Breast epithelium (tissue), 3 donors: ENCODE results near the gene KDM6B.

Experiments used
- POLR2A ChIP-seq: fragments of 450-650 bp; IDR thresholded peaks from one replicate; pipeline ENCODE4 v1.6.1; 2016; ENCODE audit warnings: antibody characterized with exemption, mild to moderate bottlenecking, moderate library complexity
- POLR2AphosphoS5 ChIP-seq, 3 donors: sonication (generic); formaldehyde crosslinking; IDR thresholded peaks; one replicate each; pipeline ENCODE4 v1.6.1; 2017; ENCODE audit warnings: antibody characterized with exemption in 3 of 3
- TF ChIP-seq, protein P1 (sequence below), 3 donors: fragments of 450-650 bp; IDR thresholded peaks; one replicate each; pipeline ENCODE4 v1.5.1; 2016 to 2017; ENCODE audit warnings: antibody characterized with exemption in 3 of 3, mild to moderate bottlenecking in 3 of 3, moderate library complexity in 3 of 3

DNA sequence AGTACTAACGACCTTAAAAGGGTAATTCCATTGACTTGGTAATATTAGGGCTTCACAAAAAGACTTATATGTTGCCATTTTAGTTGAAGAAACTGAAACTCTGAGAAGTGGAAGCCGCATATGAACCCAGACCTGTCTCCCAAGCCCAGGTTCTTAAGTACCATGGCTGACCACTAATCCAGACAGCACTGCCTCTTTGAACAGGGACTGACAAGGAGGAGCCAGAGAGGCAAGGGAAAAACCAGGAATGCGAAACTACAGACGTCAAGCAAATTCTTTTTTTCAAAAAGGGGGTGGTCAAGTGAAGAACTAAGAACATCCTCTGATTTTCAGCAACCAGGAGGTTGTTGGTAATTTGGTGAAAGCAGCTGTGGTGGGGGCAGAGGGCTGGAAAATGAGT is 39.0 kb downstream of the KDM6B start:
- TF ChIP-seq, protein P1, sequence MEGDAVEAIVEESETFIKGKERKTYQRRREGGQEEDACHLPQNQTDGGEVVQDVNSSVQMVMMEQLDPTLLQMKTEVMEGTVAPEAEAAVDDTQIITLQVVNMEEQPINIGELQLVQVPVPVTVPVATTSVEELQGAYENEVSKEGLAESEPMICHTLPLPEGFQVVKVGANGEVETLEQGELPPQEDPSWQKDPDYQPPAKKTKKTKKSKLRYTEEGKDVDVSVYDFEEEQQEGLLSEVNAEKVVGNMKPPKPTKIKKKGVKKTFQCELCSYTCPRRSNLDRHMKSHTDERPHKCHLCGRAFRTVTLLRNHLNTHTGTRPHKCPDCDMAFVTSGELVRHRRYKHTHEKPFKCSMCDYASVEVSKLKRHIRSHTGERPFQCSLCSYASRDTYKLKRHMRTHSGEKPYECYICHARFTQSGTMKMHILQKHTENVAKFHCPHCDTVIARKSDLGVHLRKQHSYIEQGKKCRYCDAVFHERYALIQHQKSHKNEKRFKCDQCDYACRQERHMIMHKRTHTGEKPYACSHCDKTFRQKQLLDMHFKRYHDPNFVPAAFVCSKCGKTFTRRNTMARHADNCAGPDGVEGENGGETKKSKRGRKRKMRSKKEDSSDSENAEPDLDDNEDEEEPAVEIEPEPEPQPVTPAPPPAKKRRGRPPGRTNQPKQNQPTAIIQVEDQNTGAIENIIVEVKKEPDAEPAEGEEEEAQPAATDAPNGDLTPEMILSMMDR (IDR thresholded peaks at IDR 0.05) = no peak
- TF ChIP-seq POLR2A (no peak), POLR2AphosphoS5 (IDR thresholded peaks at IDR 0.05) (no peak)
